Measurements from ENCODE around the gene CEP104. TPM values are rescaled to one million over a fixed set of nuclear protein-coding genes. Genes with fewer than 3 reads are reported as not detected.

Gene CEP104
- total and polyA plus RNA-seq, 9 of the 15 experiments (the other 6 are each of a cell fraction or from before 2014, with no cell fraction given): 11.2 to 63.4 (median 42.6) TPM

- TF ChIP-seq ZBTB12 (CRISPR knock-in tag; IDR thresholded peaks at IDR 0.05) (no peak), NR1H2 (CRISPR knock-in tag; IDR thresholded peaks at IDR 0.05) (no peak; the same call in 1 of the 2 replicates), ZNF41 (CRISPR knock-in tag; conservative IDR thresholded peaks at IDR 0.05) (no peak), RBFOX2 (IDR thresholded peaks at IDR 0.05; ENCODE audit: low read depth, low read length) (peak; percentile 73), KHSRP (IDR thresholded peaks at IDR 0.05) (no peak), THAP12 (CRISPR knock-in tag; IDR thresholded peaks at IDR 0.05) (peak; percentile 32; the same call in 1 of the 2 replicates), SOX6 (IDR thresholded peaks at IDR 0.05) (no peak), ESRRB (CRISPR knock-in tag; IDR thresholded peaks at IDR 0.05; ENCODE audit: borderline replicate concordance) (no peak), TCF7 (IDR thresholded peaks at IDR 0.05; ENCODE audit: borderline replicate concordance) (peak; percentile 80), WHSC1 (IDR thresholded peaks at IDR 0.05; ENCODE audit: low read length) (no peak), CREBBP (IDR thresholded peaks at IDR 0.05; ENCODE audit: low read depth, low read length) (no peak), ZZZ3 (IDR thresholded peaks at IDR 0.05) (no peak), CHCHD3 (CRISPR knock-in tag; IDR thresholded peaks at IDR 0.05) (no peak), E2F6 (IDR thresholded peaks at IDR 0.05; ENCODE audit: borderline replicate concordance in 1 of 2, extremely low read depth in 1 of 2, insufficient read depth in 1 of 2, insufficient read length in 1 of 2, low read depth in 1 of 2, low read length in 1 of 2, poor library complexity in 1 of 2, severe bottlenecking in 1 of 2) (peak; percentile 78 to 82), BRF2 (IDR thresholded peaks at IDR 0.05; ENCODE audit: borderline replicate concordance, insufficient read depth, insufficient read length) (no peak), ESRRA (IDR thresholded peaks at IDR 0.05; ENCODE audit: borderline replicate concordance, low read depth) (peak; percentile 15; the same call in 1 of the 2 replicates), XRCC5 (IDR thresholded peaks at IDR 0.05; ENCODE audit: low read depth, low read length) (no peak), CREB3L1 (IDR thresholded peaks at IDR 0.05; ENCODE audit: borderline replicate concordance, low read depth) (peak; percentile 97), MYC (IDR thresholded peaks at IDR 0.05; ENCODE audit: low read depth, low read length) (peak; percentile 81), MYC (CRISPR knock-in tag; IDR thresholded peaks at IDR 0.05; ENCODE audit: borderline replicate concordance, low read depth) (no peak; the same call in 1 of the 2 replicates), HMGN3 (IDR thresholded peaks at IDR 0.05; ENCODE audit: borderline replicate concordance, extremely low read depth, insufficient read length, low read depth, low read length) (peak; percentile 62)
Observed at GRCh38 chr1:3900969-3901529, 44.0 kb upstream of the CEP104 start (continued).
